GM20000 (cell line): ENCODE results near the gene ADAMTS2.

Experiments used
- DNase-seq: peaks from one replicate; pipeline ENCODE4 v3.0.0; 2012; ENCODE audit warnings: low spot score
- TF ChIP-seq, protein P1 (sequence below): IDR thresholded peaks from 2 replicates; pipeline ENCODE4 v1.5.1; 2012; ENCODE audit warnings: mild to moderate bottlenecking, control low read depth; ENCODE audit errors: extremely low read depth, missing control alignments

Gene ADAMTS2

DNA sequence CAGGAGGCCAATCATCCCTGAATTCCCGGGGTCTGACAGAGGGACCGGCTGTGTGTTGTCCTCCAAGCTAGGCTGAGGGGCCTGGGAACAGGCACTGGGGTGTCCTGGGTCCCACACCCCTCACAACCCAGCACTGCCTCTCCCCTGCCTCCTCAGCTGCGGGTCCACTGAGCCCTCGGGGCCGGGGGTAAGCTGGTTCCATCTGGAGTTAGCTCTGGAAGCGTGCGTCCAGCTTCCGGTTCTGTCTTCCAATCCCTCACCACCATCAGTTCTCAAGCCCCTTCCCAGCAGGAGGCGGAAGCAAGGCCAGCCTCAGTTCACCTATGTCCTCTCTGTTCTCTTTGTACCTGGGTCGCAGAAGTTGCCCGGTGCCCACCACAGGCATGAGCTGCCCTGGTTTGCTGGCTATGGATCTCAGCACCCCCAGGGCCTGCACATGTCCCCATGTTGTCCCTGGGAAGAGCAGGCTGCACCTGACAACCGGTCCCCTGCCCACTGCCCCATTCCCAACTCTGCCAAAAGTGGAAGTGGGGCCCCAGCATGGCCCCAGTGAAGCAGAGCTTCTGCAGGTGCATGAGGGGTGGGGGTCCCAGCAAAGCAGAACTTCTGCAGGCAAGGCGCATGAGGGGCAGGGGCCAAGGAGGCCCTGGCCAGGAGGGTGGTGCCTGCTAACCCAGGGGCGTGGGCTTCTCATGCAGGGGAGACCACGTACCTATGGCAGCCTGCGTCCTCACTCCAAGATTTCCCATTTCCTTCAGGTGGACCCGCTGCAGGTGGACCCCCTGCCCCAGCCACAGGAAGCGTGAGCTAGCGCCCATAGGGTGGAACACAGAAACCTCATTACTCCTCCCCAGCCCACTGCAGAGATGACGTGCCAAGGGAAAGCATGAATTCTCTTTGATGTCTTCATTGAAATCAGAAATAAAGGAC, 173.2 kb downstream of the ADAMTS2 start:
- TF ChIP-seq, protein P1, sequence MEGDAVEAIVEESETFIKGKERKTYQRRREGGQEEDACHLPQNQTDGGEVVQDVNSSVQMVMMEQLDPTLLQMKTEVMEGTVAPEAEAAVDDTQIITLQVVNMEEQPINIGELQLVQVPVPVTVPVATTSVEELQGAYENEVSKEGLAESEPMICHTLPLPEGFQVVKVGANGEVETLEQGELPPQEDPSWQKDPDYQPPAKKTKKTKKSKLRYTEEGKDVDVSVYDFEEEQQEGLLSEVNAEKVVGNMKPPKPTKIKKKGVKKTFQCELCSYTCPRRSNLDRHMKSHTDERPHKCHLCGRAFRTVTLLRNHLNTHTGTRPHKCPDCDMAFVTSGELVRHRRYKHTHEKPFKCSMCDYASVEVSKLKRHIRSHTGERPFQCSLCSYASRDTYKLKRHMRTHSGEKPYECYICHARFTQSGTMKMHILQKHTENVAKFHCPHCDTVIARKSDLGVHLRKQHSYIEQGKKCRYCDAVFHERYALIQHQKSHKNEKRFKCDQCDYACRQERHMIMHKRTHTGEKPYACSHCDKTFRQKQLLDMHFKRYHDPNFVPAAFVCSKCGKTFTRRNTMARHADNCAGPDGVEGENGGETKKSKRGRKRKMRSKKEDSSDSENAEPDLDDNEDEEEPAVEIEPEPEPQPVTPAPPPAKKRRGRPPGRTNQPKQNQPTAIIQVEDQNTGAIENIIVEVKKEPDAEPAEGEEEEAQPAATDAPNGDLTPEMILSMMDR = no peak
- no peak for DNase-seq

DNA sequence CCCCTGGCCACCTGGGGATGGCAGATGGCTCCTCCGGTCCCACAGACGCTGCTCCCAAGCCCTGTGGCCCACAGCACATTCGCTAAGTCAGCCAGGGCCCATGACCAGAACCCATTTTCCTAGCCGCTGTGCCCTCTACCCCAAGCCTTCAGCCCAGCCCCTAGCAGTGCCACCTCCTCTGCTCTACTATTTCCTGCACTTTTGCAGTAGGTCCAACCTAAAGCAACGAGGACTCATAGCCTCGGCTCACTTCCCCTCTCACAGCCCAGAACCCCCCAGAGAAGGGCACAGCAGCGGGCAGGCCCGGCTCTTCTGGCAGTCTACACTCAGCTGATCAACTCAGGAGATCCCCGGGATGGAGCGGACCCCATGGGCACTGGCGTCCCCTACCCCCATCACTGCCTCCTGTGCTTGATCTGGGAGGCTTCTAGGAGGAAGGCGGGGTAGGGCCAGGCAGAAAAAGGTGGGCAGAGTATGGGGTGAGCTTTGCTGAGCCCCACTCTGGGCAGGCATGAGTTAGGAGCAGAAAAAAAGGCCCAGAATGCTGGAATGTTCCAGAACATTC, 173.9 kb downstream of the ADAMTS2 start:
- DNase-seq = no peak
- TF ChIP-seq, protein P1 = no peak

DNA sequence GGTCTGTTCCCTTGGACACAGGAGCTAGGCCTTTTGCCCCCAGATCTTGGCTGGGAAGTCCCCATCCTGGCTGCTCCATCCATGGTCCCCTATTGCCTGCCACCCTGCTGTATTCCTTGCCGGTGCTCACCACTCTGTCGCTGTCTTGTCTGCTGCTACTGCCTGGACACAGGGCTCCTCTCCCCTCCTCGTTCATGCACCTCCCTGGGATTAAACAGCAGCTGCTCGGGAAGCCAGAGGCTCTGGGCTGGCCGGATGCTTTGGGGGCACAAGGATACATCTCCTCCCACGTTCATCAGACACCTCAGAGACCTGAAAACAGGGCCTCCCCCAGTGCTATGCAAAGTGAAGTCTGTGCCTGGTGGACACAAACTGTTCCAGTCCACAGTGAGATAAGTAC, 174.7 kb downstream of the ADAMTS2 start:
- TF ChIP-seq, protein P1 = no peak

DNA sequence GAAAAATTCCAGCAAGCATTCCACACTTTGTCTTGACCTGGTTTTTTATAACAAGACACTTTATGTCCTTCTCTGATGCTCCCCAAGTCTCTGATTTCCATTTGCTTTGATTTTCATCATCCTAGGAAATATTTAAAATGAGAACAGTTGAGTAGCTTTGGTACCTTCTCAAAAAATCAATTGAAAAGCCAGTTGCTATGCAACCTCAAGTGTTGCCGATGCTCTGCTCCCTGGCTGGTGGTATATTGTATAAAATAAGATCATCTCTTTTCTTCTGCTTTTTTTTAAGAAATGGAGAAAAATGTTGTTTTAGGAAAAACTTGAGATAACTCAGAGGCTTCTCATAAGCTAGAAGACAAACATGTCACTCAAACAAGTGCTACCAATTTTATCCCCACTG, 175.4 kb downstream of the ADAMTS2 start:
- TF ChIP-seq, protein P1 = no peak
- DNase-seq = no peak

More for the DNA sequence above, 174.7 kb downstream of the ADAMTS2 start:
- no peak for DNase-seq

DNA sequence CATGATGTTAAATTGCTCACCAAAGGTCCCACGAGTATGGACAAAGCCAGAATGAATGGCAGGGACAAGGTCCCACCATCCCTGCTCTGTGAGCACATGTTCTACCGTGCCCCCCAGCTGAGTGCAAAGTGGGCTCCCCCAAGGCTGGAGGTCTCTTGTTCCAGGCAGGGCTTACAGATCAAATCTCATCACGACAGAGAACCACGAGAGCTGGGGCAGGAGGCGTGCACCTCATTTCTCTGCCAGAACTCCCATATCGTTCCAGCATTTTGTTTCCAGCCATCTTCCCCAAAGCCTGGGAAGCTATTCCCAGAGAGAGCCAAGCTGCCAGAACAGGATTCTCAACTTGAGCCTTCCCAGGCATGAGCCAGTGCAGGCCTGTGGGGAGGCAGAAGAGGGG, 176.6 kb downstream of the ADAMTS2 start:
- no peak for DNase-seq
- TF ChIP-seq, protein P1 = no peak

DNA sequence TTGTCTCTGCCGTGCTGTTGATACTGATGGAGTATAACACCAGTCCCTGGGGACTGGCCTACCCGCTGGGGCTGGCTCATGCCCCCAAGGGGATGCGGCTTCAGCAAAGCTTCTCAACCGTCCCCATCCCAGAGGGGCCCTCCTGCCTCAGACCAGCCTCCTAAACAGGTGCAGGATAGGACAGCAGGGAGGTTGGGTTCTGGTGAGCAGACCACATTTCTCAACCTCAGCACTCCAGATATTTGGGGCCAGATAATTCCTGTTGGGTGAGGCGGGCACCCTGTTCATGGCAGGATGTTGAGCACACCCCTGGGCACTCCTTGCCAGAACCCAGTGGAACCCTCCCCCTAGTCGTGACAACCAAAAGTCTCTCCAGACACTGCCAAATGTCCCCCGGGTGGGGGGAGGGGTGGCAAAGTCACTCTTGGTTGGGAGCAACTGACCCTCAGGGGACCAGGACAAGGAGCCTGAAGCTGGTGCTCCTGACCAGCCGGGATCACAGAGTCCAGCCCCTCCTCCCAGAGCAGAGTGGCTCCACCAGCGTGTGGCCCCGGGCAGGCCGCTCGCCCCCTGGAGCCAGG, 177.3 kb downstream of the ADAMTS2 start:
- TF ChIP-seq, protein P1 = no peak
- no peak for DNase-seq
